HG03342 (cell line): Measurements from ENCODE around the gene ARCN1.

Experiments
- ATAC-seq: cut with Tn5 transposase; IDR thresholded peaks from one replicate; pipeline ENCODE4 v1.9.1; 2021; ENCODE audit warnings: mild to moderate bottlenecking, moderate library complexity; ENCODE audit not compliant: unreplicated experiment

ARCN1 gene

DNA sequence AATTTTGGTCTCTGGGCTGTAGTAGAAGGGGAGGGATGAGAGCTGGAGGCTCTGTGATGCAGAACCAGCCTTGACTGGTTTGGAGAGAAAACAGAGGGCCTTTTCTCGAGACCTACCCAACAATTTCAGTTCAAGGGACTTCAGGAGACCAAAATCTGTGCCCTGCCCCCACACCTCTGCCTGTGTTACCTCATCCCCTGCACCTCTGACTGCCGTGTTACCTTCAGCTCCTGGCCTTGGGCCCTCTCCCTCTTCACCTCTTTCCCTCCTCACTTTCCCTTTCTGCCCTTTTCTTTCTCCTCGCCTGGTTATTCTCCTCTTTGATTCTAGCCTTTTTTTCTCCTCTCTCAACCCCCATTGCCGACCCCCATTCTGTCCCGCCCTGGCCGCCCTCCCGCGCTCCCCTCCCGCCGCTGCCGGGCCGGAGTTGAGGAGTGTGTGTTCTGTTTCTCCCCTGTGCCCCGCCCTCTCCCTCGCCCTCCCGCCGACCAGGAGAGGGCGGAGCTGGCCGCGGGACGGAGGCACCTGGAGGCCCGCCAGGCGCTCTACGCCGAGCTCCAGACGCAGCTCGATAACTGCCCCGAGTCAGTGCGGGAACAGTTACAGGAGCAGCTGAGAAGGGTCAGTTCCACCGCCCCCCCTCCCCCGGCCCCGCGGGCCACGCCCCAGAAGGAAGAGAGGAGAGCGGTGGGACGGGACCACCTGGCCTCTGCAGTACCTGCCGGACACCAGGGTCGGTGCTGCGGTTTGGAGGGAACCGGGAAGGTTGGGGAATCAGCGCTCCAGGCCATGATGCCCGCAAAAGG is 62.4 kb downstream of the ARCN1 start:
- ATAC-seq: no peak

DNA sequence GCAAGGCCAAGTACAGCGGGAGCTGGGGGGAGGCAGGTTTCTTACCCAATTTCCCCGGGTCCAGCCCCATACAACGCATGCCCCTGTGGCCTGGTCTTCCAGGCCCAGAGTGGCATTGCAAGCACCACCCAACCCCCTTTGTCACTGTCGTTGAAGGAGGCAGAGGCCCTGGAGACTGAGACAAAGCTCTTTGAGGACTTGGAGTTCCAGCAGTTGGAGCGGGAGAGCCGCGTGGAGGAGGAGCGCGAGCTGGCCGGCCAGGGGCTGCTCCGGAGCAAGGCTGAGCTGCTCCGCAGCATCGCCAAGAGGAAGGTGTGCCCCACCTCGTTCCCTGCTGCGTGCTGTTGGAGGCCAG is 63.0 kb downstream of the ARCN1 start:
- no peak for ATAC-seq

DNA sequence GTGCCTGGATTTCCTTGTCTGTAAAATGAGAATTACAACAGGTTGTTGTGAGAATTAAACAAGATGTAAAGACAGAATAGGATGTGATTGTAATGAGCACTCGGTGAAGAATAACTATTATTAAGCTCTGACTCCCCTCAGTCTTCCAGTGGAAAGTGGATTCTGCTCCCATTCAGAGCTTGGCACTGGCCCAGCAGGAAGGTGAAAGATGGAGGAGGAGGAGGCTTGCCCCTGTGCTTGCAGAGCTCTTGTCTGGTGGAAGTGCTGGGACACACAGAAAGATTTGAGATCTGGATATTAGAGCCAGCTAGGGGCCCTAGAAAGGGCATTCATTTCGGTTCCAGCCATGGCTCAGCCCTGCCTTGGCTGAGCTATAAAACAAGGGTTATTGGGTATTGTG is 63.4 kb downstream of the ARCN1 start:
- ATAC-seq: no peak

DNA sequence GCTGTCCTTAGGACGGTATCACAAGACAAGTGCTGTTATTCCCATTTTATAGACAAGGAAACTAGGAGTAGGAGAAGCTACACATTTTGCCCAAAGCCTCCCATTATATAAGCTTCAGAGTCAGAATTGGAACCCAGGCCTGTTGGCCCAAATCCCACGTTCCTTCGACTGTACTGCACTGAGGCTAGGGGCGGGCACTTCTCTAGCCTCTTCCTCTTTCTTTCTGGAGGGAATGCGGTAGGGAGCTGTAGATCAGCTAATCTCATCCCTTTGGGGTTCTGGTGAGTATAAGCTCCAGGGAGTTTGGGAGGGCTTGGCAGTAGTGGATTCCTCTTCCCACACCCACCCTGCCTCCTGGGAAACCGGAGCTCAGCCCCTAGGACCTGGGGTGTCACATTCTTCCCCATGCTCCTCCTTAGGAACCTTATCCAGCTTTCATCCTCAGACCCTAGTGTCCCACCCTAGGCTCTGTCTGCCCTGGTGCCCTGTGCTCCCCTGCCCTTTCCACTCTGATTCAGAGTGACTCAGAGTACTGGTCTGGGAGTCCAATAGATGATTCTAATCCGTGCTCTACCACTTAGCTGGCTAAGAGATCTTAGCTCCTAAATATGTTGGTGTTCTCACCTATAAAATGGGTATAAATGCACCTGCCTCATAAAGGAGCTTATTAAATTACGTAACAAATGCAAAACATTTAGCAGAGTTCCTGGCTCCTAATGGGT is 64.5 kb downstream of the ARCN1 start:
- ATAC-seq: no peak

DNA sequence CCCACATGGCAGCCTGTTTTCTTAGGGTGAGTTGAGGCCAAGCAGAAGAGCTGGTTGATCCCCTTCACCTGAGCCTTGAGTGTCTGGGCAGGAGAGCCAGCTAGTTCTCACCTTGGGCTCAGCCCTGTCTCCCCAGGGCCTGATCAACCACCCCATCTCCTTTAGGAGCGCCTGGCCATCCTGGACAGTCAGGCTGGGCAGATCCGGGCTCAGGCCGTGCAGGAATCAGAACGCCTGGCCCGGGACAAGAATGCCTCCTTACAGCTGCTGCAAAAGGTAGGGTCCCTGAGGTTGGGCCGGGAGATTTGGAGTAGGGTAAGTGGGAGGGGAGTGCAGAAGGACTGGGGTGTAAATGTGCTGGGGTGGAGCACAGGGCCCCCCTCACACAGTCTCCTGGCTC is 66.5 kb downstream of the ARCN1 start:
- ATAC-seq: no peak

DNA sequence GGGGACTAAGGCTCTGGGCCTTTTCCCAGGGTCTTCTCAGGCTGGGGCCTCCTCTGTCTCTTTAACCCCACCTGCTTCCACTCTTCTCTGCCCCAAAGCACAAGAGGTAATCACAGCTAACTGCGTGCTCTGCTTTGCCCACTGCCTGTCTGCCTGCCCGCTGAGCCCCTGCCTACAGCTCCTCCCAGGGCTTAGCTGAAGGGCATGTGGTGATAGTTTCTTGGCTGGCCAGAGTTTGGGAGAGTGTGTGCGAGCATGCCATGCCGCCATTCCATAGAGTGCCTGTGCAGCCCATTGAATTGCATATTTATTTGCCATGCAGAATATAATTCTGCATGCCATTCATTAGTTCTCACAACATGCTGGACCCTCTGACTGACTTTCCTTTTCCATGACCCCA is 67.7 kb downstream of the ARCN1 start:
- ATAC-seq: no peak

DNA sequence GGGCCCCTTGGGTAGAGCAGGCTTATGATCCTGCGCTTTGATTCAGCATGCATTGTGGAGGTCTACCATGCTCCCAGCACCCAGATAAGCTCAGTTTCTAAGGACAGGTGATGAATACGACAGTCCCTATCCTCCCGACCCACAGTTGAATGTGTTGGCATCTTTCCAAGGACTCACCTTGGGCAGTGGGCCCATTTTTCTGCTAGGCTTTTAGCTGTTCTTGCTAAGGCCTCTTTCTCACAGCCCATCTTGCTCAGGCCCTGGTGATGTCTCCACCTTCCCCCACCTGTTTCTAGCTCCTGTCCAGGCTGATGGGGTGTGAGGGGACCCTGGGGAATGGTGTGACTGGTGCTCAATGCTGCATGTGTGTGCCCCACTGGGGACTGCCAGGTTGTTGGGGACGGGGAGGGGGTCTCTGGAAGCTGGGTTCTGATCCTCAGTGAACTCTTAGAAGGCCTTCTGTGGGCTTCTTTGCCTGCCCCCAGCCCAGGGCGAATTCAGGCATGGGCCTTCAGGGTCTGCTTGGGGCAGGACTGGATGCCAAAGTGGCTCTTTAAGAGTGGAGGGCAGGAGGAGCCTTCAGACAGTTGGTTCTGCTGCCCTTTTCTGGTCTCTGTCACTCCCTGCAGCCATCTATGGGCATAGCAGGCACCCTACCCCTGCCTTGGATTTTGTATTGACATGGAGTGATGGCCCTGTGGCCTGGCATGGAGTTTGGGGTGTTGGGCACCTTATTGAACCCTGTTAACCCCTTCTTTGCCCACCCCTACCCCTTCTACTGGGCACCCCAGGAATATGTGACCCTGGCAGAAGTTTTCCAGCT is 68.3 kb downstream of the ARCN1 start:
- no peak for ATAC-seq

DNA sequence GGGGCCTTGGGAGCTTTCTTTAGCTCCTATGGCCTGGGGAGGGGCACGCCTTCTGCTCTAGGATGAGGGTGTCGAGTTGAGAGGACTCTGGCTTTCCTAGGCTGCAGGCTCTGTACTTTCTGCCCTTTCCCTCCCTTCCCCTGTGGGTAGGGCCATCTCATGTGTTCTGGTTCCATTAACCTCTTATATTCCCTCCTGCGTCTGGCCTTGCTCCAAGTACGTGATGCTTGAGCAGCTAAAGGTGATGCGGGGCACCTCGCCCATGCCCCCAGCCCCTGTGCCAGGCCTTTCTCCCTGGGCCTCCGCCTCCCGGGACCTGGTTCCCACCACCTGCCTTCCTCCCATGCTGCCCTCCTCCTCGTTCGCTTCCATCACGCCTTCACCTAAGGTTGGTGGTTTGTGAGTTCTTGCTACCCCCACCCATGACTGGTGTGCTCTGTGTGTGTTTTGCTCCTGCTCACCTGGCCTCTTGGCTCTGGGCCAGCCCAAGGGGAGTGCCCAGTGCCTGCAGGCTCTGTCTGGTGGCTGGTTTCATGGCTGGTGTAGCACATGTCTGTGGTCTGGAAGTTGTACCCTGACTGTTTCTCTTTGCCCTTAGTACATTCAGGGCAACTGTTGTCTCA is 69.3 kb downstream of the ARCN1 start:
- ATAC-seq: no peak

DNA sequence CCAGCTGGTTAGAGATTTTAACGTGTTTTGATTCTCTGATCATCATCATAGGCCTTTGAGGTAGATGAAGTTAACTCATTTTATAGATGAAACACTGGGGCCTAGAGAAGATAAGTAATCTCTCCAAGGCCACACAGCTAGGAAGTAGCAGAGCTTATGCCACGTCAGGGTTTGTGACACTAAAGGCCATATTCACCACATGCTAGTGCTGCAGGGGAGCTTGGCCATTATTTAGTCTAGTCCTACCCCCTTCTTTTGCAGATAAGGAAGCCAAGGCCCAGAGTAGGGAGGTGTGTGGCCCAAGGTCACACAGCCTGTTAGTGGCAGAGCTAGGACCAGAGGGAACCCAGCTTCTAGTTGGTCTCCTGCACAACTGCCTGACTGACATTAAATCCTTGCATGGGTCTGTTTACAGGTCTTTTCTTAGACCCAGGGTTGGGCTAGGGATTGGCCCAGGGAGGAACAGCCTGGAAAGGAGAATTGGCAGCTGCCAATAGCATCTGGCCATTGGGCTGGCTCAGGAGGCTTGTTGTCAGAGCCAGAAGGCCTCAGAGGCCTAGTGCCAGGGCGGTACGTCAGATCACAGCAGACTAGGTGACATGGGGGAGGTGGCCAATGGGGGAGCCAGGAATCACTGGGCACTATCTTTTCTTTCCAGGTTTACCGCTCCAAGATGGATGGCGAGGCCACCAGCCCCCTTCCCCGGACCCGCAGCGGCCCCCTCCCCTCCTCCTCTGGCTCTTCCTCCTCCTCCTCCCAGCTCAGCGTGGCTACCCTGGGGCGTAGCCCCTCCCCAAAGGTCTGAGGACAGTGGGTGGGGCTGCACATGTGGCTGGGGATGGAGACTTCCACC is 71.2 kb downstream of the ARCN1 start:
- no peak for ATAC-seq

DNA sequence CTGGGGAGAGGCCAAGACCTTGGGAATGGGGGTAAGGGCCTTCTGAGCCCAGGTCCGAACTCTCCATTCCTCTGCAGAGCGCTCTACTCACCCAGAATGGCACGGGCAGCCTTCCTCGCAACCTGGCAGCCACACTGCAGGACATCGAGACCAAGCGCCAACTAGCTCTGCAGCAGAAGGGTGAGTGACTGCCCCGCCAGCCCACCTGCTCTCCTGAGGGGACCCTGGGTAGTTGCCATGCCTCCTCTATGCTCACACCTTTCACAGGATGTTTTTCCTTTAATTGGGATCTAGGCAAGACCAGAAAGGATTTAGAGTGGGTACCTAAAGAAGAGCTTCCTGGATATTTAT is 71.8 kb downstream of the ARCN1 start:
- no peak for ATAC-seq

DNA sequence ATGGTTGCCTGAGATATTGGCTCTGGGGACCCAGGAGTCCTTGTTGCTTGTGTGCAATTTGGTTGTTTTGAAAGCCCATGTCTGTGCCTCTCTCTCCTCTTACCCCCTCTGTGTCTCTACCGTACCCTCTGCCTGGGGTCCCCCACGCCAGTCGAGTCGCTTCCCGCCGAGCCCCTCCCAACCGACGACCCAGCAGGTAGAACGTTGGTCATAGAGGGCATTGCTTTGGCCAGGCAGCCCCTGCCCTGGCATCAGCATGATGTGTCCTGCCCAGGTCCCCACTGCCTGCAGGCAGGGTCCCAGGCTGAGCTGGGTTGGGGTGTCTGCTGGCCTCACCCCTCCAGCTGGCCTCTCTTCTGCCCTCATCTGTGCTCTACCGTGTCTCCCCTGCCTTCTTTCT is 72.3 kb downstream of the ARCN1 start:
- no peak for ATAC-seq

DNA sequence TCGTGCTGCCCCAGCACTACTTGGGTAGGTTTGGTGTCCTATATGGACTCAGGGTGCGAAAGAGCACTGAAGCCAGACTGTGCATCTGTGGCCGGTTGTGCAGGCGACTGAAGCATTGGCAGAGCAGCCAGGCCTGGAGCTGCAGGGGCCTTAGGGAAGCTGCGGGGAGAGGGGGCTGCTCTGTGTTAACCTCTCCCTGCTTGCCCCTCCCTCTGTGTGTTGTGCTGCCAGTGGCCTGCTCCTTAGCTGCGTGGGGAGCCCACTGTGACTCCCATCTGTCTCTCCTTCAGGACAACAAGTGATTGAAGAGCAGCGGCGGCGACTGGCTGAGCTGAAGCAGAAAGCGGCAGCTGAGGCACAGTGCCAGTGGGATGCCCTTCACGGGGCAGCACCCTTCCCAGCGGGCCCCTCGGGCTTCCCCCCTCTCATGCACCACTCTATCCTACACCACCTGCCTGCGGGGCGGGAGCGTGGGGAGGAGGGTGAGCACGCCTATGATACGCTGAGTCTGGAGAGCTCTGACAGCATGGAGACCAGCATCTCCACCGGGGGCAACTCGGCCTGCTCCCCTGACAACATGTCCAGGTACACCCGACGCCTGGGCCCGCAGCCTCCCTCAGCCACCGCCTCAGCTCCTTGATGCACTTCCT is 73.0 kb downstream of the ARCN1 start:
- no peak for ATAC-seq

DNA sequence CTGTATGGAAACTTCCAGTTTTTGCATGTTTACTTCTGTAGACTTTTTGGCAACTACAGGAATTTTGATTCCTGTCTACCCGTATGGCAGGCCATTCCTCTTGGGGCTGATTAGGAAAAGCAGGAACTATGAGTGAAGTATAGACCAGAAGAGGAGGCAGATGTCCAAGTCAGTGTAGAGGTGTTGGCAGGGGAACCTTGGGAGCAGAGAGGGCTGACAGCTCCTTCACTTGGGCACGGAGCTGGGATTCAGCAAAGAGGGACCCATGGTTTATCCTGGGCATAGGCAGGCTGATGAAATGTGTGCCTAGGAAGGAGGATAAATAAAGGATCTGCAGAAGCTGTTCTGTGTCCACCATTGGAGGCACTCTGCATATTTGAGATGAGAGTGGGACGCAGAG is 74.2 kb downstream of the ARCN1 start:
- no peak for ATAC-seq

DNA sequence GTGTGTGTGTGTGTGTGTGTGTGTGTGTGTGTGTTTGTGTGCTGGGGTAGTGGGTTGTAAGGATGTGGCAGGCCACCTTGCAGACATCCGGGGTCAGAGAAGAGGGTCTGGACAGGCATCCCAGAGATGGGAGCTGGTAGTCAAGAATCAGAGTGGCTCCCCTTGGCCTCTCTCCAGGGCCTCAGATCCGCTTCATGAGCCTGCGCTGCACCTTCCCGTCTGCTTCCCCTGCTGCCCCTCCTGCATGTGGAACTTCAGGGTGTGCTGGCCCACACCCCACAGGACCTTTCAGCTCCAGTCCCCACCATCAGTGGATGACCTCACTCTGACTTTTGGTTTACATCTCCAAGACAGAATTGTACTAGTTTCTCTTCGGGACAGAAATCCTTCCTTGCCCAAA is 76.1 kb downstream of the ARCN1 start:
- no peak for ATAC-seq

DNA sequence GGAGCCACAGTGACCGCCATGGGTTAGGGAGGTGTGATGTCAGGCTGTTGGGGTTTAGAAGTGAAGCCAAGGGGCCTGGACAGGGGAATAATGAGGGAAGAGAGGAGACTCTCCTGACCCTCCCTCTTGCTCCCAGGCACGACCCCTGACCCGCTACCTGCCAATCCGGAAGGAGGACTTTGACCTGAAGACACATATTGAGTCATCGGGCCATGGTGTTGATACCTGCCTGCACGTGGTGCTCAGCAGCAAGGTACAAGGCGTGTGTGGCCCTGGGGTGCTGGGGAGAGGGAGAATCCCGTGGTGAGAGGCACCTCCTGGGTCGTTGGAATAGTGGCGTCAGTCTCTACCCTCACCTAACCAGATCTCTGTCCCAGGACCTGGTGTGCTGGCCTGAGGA is 77.7 kb downstream of the ARCN1 start:
- ATAC-seq: no peak

DNA sequence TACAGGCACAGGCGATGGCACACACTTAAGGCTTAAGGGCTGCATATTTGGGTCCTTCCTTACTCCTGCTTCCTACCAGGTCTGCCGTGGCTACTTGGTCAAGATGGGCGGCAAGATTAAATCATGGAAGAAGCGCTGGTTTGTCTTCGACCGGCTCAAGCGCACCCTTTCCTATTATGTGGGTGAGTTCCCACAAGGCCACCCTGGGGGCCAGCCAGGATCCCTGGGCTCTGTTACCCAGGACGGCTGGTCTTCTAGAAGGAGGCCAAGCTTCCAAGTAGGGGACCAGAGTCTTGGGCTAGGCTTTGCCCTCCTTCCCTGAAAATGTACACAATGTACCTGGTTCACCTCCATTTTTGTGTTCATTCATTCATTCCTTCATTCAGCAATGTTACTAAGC is 78.2 kb downstream of the ARCN1 start:
- ATAC-seq: no peak

DNA sequence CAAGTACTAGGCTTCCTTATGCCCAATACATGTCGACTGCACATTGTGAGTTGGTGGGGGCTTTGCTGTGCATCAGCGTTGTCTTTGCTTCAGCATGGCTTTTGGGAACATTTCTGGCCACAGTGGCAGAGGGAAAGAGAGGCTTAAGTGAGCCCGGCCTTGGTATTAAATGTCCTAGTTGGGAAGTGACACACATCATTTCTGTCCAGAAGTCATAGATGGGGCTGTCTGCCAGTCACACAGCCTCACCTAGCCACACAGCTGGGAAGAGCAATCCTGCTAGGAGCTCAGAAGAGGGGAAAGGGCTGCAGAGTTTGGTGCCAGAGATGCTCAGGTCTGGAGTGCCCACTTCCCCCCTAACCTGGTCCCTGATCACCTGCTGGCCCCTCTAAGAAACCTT is 79.6 kb downstream of the ARCN1 start:
- no peak for ATAC-seq
